ENCODE measurements around the gene ZNF219.

DNA sequence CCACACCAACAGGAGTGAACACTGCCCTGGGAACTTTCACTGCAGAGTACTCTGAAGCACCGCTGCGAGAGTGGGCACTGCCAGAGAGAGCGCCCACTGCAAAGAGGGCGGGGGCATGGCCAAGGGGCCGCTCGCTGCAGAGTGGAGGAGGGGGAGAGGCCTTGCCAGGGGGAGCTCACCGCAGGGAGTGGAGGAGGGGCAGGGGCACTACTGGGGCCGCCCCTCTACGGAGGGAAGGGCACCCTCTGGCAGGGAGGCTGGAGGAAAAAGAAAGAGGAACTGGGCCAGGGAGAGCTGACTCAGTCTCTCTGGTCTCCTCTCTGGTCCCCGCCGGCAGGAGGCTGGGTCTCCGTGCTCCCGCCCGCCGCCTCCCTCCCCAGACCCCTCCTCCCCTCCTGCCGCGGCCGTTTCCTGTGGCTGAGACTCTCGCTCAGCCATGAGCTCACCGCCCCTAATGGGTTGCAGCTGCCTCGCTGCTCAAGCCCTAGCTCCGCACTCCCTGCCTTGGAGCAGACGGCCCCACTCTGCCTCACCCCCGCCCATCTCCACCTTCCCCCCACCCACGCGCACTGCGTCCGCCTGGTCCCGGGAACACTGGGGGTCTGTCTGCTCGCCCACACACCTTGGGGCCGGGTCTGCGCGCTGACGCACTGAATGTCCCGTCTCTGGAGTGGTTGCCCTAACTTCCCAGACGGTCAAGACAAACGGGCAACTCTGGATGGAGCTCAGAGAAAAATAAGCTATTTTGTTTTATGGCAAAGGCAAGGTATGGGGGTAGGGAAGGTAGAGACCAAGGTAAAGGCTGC is 27.0 kb downstream of the ZNF219 start:
- TF ChIP-seq MXI1 (conservative IDR thresholded peaks at IDR 0.05; ENCODE audit: poor library complexity, severe bottlenecking): no peak
- TF ChIP-seq, protein P1, sequence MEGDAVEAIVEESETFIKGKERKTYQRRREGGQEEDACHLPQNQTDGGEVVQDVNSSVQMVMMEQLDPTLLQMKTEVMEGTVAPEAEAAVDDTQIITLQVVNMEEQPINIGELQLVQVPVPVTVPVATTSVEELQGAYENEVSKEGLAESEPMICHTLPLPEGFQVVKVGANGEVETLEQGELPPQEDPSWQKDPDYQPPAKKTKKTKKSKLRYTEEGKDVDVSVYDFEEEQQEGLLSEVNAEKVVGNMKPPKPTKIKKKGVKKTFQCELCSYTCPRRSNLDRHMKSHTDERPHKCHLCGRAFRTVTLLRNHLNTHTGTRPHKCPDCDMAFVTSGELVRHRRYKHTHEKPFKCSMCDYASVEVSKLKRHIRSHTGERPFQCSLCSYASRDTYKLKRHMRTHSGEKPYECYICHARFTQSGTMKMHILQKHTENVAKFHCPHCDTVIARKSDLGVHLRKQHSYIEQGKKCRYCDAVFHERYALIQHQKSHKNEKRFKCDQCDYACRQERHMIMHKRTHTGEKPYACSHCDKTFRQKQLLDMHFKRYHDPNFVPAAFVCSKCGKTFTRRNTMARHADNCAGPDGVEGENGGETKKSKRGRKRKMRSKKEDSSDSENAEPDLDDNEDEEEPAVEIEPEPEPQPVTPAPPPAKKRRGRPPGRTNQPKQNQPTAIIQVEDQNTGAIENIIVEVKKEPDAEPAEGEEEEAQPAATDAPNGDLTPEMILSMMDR (IDR thresholded peaks at IDR 0.05; ENCODE audit: poor library complexity, severe bottlenecking): no peak
- TF ChIP-seq POLR2AphosphoS5 (IDR thresholded peaks at IDR 0.05): peak; percentile 59
- TF ChIP-seq TAF1 (IDR thresholded peaks at IDR 0.05; ENCODE audit: low read depth): peak; percentile 31

Data from neural cell (in vitro differentiated cells).